Activated CD4-positive, alpha-beta T cell treated with anti-CD3 and anti-CD28 coated beads for 1 hour (primary cell): ENCODE results near the gene ARL4D.
"Not testable (repeated sequence)": the region's sequence is repeated elsewhere in the genome, so short reads cannot be mapped to it uniquely, and the experiment has no call there.

Experiments
- DNase-seq: peaks from one replicate; pipeline ENCODE4 v3.0.0-alpha.2; 2020

The ARL4D gene, protein sequence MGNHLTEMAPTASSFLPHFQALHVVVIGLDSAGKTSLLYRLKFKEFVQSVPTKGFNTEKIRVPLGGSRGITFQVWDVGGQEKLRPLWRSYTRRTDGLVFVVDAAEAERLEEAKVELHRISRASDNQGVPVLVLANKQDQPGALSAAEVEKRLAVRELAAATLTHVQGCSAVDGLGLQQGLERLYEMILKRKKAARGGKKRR

DNA sequence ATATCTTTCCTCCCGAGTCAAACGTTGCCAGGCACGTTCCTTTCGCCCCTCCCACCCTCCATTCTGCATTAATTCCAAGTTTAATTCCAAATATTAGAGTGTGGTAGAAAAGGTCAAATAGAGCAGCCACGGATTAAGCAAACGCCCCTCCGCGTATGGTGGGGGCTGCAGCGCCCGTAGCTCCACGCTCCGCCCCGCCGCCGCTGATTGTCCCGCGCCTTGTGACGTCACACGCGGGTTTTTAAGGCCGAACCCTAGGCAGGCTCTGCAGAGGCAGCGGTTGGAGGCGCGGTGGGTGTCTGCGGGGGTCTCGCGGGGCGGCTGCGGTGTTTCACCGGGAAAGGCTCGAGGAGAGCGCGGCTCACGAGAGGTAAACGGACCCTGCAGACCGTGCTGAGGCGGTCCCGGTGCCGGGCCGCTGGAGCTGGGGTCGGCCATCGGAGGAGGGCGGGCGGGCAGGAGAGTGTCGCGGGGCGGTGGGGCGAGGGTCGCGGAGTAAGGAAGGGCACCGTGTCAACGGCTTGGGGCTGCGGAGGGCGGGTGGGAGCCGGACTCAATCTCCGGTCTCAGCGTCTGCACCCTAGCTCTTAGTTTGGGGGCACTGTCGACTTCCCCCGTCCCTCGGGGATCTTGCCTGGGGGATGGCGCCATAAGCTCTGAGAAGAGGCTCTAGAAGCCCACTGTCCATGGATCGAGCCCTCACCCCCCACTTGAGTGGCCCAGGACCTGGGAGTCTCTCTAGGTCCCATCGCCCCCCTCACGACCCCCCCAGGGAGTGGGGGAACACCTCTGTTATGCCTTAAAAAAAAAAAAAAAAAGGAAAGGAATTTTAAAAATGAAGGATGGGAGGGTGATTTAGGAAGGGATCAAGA is at the start of gene ARL4D:
Gene ARL4D (plus strand): TSS at position 270 of the 872 bp plus-strand sequence. CDS start 740 bp downstream, outside the sequence.
- DNase-seq: peak; percentile 74

DNA sequence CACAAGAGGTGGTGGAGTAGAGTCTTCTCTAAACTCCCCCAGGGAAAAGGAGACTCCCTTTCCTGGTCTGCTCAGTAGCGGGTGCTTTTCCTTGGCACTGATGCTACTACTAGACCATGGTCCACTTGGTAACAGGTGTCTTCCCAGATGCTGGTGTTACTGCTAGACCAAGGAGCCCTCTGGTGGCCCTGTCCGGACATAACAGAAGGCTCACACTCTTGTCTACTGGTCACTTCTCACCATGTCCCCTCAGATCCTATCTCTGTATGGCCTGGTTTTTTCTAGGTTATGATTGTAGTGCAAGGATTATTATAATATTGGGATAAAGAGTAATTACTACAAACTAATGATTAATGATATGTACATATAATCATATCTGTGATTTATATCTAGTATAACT is 49.7 kb upstream of the ARL4D start:
- no peak for DNase-seq

DNA sequence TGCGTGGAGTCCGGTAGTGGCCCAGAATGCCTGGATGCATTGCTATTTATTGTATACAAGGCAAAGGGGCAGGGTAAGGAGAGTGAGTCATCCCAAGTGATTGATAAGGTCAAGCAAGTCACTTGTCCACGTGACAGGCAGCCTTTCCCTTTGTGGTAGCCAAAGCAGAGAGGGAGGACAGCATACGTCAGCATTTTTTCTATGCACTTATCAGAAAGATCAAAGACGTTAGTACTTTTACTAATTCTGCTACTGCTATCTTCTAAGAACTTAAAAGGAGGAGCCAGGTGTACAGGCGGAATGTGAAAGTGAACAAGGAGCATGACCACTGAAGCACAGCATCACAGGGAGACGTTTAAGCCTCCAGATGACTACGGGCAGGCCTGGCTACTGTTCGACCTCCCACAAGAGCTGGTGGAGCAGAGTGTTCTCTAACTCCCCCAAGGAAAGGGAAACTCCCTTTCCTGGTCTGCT is 47.9 kb upstream of the ARL4D start:
- DNase-seq: no peak

DNA sequence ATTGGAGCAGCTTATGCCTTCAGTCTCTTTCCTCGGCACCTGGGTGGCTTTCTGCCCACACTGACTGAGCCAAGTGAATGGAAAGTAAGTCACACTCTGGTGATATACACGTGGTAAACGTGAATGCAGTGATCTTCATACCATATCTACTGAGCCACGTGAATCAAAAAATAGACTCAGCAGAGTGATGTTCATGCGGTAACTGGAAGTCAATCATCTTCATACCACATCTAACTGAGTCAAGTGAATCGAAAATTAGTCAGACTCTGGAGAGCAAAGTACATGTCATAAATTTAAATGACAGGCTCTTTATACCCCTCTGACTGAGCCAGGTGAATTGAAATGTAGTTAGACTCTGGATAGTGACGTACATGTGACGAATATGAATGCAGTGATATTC is 47.1 kb upstream of the ARL4D start:
- DNase-seq: no peak

DNA sequence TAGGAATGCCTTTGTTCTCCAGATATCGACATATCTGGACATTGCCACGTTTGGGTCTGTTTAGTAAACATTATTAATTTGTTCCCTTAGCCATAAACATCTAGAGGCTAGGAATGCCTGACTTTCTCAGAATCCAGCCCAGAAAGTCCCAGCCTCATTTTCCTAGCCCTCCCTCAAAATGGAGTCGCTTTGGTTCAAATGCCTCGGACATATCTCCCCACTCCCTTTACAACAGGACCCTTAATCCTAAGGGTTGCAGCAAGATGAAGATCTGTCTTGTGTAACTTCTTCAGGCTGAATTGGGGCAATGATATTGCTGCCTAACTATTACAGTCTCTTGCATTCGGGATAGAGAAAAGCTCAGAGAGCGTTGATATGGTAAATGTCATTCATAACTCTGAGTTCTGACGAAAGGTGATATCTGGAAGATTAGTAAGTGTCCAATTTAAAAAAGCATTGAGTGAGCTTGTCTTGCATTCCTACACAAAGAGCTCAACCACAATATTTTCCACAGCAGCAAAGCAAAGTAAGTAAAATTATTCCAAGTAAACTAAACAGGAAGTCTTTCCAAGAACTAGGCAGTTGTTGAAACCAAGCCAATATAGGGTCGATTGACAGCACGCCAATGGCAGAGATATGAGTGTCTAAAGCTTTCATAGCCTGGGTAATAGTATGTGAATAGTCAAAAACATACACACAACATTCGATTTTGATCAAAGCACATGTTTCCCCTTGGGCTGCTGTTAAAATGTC is 46.0 kb upstream of the ARL4D start:
- DNase-seq: no peak

DNA sequence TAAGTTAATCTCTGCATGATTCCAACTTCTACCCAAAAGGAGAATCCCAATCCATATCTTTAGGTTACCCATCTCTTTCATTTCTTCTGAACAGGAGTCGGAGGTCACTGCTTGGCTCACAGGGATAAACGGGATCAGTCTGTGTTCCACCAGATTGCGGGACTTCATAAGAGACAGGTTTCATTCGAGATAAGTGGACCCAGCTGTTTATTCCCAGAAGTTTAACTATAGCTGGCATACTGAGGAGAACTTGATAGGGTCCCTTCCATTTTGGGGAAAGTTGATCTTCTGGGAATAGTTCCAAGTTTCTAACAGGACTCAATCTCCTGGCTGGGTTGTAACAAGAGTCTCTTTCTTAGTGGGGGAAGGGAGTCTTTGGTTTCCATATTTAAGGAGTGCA is 45.4 kb upstream of the ARL4D start:
- DNase-seq: no peak

DNA sequence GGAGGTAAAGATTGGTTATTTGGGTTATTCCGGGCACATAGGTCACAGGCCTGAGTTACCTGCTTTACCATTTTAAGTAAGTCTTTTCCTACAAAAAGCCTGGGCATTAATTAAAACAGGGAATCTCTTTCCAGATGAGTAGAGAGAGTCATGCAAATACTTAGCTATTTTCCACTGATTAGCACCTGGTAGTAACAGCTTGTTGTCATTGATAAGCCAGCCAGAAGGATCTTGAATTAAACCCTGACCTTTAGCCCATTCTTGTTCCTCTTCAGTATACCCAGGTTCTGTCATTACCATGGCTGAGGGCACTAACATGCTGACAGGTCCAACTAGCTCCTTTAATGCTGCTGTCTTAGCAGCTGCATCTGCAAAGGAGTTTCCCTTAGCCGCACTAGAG is 44.4 kb upstream of the ARL4D start:
- no peak for DNase-seq

DNA sequence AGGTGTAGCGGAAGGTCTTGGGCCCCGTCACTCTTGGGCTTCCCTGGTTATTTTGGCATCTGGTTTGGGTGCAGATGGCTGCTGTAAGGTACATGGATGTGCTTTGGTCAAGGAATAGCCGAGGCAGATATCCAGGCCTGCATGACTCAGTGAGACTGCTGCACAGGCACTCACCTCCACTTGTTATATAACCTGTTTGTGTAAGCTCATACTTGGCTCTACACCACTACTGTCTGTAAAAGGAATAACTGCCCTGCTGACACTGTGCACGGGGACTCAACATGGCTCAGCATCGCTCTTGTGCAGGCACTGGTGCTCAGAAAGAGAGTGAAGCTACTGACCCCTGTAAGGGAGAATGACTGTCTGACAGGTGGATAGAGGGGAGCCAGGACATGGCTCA is 42.3 kb upstream of the ARL4D start:
- DNase-seq: no peak

DNA sequence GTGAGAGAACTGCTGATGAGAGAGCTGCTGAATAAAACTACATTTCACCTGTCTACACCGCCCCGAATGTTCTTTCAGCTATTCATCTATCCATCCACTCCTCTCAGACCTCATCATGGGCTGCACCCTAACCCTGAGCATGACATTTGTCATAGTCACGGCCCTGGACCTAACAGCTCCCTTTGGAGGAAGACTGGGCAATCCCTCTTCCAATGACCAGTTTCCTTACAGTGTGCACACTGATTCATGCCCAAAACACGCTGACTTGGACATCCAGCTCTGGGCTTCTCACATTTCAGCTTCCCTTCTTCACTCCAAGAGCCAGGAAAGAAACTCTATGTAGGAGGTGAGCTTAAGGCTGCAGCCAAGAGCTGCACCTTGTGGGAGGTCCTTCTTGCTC is 41.8 kb upstream of the ARL4D start:
- DNase-seq: no peak

DNA sequence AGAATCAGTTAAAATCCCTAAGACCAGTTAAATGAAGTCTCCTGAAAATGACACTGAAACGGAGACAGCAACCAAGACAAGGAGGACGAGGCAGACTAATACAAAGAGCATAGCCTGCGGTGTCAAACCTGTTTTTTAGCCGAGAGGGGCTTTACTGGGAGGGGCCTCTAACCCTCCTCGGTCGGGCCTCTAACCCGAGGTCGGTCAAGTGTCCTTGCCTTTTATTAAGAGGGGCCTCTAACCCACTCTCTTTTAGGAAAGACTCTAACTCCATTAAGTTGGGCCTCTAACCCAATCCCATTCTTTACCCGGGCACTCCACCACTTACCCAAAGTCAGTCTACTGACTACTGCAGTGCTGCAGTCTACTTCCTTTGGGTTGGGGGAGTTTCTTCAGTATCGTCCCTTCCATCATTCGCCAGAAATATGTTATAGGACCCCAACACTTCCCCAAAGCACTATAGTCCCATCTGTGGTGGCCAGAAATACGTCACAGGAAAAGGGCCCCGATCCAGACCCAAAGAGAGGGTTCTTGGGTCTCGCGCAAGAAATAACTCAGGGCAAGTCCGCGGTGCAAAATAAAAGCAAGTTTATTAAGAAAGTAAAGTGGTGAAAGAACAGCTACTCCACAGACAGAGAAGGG is 39.2 kb upstream of the ARL4D start:
- no peak for DNase-seq

DNA sequence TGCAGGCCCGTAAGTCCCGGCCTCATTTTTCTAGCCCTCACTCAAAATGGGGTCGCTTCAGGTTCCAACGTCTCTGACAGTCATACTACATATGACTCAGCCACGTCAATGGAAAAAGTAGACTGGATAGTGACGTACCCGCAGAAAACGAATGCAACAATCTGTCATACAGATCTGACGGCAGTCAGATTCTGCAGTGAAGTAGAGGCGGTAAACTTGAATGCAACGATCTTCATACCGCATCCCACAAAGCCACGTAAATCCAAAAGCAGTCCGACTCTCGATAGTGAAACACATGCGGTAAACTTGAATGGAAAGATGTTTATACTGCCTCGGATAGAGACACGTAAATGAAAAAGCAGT is 38.4 kb upstream of the ARL4D start:
- DNase-seq: peak; percentile 68

DNA sequence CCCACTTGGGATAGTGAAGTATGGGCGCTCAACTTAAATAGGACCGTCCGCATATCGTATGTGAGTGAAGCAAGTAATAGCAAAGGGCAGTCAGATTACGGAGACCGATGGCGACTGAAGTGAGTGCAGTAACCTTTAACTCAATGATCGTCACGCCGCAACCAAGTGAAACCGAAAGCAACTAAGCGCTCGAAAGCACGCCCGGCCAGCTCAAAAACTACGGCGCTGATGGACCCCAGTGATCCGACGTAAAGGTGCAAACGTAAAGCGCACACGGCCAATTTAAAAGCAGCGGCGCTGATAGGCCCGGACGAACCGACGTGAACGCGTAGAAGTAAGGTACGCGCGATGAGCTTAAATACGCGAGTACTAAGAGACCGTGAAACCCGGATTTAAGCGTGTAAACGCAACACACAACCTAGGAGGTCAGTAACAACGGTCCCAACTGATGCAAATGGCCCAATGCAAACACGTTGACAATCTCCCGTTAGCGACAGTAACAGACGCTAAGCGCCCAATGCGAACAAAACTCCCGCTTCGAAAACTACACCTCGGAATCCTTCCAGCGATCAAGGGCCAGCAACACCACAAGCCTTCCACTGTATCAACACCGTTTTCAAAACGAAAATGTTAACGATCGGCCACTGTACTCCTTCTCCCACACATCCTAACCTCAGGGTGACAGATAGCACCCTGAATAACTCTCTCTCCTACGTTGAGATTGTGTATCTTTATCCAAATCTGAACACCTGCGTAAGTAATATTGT is 37.9 kb upstream of the ARL4D start:
- DNase-seq: peak; percentile 88

DNA sequence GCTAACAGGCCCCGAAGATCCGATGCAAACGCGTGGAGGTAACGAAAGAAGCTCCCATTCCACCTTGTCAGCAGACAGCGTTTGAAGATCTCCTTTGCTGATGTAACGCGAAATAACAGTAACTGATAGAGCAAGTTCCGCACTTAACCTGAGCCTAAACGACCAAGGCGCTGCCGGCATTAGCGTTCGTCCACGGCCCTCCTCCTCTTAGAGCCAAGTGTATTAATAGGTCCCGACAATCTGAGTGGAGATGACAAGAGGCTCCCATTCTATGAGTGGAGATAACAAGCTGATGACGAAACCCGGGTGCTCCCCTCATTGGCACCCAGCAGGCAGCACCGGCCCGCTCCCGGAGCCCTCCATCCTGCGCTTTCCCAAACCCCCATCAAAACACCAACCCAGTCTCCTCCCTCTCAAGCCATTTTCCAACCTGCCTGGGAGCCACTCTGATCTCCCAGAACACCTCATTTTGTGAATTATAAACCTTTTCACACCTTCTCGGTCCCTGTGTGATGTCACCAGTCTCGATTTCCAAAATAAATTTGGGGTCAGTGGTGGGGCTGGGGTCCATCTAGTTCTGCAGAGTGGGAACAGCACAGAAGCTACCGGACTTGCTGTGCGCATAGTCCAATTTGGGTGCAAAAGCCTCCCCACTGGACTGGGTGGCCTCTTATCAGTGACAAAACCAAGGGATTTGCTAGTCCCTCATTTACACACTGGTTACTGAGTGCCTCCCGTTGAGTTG is 35.4 kb upstream of the ARL4D start:
- DNase-seq: no peak

DNA sequence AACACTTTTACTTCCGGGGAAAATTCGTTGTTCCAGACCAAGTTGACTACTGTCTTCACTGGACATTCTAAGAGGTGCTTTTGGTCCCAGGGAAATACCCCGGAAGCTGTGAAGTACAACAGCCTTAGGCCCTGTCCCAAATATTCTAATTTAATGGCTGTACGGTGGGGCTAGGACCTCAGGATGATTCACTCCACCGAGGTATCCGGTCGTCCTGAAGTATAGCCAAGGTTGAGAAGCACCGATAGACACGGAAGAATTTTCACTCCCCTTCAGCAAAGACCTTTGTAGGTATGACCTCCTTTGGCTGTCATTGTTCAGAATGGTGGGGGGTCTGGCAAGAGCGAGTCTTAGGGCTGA is 34.9 kb upstream of the ARL4D start:
- DNase-seq: no peak

DNA sequence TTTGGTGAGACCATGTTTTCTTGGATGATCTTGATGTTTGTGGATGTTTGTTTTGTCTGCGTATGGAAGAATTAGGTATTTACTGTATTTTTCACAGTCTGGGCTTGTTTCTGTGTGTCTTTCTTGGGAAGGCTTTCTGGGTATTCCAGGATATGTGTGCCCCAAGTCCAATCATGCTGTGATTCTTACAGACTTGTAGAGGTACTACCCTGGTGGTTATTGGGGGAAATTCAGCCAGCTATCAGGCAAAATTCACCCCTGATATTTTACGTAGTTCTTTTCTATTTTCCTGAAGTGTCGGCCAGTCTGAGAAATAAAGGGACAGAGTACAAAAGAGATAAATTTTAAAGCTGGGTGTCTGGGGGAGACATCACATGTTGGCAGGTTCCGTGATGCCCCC is 33.4 kb upstream of the ARL4D start:
- no peak for DNase-seq

DNA sequence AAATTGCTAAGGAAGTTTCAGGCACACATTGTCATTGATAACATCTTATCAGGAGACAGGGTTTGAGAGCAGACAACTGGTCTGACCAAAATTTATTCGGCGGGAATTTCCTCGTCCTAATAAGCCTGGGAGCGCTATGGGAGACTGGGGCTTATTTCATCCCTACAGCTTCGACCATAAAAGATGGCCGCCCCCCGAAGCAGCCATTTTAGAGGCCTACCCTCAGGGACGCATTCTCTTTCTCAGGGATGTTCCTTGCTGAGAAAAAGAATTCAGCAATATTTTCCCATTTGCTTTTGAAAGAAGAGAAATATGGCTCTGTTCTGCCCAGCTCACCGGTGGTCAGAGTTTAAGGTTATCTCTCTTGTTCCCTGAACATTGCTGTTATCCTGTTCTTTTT is 32.9 kb upstream of the ARL4D start:
- not testable (repeated sequence) for DNase-seq

DNA sequence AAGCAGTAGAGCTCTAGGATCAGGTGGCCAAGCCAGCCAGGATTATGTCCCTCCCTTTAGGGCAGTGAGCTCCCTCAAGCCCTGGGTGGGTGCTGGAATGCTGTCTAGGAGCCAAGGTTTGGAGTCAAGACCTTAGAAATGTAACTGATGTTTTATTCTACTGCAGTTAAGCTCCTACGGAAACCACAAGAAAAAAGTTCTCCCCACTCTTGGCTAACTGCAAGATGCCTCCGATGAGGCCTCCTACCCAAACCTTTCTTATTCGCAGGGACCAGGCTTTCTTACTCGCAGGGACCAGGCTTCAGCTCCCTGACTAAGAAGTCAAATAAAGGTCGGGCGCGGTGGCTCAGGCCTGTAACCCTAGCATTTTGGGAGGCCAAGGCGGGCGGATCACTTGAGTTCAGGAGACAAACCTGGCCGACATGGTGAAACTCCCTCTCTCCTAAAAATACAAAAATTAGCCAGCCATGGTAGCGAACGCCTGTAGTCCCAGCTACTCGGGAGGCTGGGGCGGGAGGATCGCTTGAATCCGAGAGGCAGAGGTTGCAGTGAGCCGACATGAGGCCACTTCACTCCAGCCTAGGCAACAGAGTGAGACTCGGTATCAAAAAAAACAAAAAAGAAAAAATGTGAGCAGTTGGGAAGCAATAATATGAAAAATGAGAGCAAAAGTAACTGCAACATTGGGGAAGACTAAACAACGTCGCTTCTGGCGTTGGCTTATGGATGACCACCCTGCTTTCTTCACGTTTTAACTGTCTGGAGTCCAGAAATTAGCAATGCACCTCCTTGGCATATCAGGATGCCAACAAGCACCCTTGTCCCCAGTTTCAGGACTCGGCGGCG is 31.7 kb upstream of the ARL4D start:
- no peak for DNase-seq

DNA sequence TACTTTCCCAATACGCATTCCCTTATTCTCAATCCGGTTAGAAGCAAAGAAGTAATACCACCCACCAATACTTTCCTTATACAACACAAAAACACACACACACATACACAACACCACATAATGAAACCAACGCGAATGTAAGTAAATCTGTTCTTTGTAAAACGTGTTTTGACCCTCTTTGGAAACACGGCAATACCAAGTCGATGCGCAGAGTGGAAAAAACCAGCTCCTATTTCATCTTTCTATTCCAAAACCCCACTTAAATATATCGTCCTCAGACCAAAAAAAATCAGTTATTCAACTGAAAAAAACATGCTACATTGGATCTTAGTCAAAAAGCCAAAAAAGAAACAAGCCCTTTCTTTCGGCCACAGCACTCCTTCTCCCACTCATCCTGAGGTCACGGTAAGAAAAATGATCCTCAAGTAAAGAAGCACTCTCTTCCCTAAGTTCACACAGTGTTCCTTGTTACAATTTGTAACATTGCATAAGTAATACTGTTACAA is 31.0 kb upstream of the ARL4D start:
- no peak for DNase-seq

DNA sequence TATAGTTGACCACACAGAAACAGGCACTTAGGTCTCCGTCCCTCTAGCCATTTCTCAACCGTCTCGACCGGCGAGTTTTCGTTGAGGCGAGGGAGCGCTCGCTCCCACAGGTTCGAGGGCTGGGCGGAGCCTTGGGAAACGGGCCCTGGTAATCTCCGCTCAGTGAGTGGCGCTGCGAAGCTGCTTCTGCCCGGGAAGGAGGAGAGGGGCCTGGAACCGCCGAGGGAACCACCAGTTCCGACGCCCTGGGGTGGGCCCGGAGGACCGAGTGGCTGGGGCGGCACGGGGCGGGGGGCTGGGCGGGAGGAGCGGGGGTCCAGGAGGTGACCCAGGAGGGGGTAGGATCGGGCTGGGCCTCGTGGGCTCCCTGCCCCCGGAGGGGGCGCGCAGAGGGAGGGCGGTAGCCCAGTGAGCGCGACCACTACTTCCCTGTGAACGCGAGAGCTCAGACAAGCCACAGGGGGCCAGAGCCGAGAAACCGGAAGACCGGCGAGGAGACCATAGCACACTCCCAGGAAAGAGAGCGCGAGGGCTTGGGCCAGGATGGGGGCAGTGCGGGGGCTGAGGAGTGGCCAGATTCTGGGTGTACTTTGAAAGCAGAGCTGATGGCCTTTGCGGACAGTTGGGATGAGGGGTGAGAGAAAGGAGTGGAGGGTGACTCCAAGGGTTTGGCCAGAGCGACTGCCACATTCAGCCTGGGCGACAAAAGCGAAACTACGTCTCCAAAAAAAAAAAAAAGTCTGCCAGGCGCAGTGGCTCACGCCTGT is 29.9 kb upstream of the ARL4D start:
- peak; percentile 48 for DNase-seq

DNA sequence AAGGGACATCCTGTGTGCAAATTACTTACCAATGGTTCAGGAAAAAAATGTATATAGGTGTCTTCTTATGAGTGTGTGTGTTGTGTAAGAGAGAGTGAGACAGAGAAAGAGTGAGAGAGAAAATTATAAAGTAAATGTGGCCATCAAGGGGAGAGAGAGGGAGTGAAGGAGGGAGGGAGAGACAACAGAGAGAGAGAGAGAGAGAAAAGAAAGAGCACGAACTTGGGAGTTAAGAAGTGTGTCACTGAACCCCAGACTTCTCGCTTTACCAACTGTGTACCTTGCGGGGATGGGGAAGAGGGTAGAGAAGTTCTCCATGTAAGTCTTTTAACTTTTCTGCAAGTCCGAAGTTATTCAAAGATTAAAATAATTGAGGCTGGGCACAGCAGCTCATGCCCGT is 28.8 kb upstream of the ARL4D start:
- DNase-seq: no peak
